IPS-15b (cell line): ENCODE measurements around the gene RHOH.

Experiments
- H3K27me3 ChIP-seq: one replicate; pipeline ENCODE4 v1.6.1; 2013; ENCODE audit warnings: low read length; ENCODE audit not compliant: control insufficient read depth, insufficient read depth
- H3K36me3 ChIP-seq: one replicate; pipeline ENCODE4 v1.6.1; 2013; ENCODE audit warnings: low read length; ENCODE audit not compliant: control insufficient read depth, insufficient read depth
- H3K4me1 ChIP-seq: one replicate; pipeline ENCODE4 v1.6.1; 2013; ENCODE audit warnings: mild to moderate bottlenecking, low read length; ENCODE audit not compliant: control insufficient read depth, insufficient read depth
- H3K4me3 ChIP-seq: one replicate; pipeline ENCODE4 v1.5.1; 2013; ENCODE audit warnings: low read depth, low read length
- H3K9ac ChIP-seq: one replicate; pipeline ENCODE4 v1.6.1; 2013; ENCODE audit warnings: low read depth, mild to moderate bottlenecking, low read length
- H3K9me3 ChIP-seq: one replicate; pipeline ENCODE4 v1.6.1; 2013; ENCODE audit warnings: mild to moderate bottlenecking, low read length; ENCODE audit not compliant: control insufficient read depth, insufficient read depth

Gene RHOH

DNA sequence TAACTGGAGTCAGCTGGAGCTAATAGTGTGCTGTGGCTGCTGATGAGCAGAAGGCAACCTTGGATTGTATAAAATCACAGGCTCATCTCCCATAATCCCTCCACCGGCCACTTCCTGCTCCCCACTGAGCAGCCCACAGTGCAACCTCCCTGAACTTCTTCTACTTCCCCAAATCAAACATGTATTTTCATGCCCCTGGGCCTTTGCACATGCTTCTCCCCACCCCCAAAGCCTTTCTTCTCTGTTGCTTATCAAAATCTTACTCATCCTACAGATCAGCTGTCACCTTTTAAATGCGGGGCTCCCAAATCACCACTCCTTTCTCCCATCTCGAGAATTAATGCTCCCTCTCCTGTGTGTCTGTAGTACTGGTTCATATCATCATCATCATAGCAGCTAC lies 35.8 kb downstream of the RHOH start:
- Histone ChIP-seq H3K9me3 (no peaks in the 10 kb centered on the region), H3K36me3 (no peaks in the 10 kb centered on the region), H3K9ac (no peak overlapping the region), H3K4me1 (no peaks in the 10 kb centered on the region), H3K27me3 (no peaks in the 10 kb centered on the region), H3K4me3 (no peak overlapping the region)

DNA sequence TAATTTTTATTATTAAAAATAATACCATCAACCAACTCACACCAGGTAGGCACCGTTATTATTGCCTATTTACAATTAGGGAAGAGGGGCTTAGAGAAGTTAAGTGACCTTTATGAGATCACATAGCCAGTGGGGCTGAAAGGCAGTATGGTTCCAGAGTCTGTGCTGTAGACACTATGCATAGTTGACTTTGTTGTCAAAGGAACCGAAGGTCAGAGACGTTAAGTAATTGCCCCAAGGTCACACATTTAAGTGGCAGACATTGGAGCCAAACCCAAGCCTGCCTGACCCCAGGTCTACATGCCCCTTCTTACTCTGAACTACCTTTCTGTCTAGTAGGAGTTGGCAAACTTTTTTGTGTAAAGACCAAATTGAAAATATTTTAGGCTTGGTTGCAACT lies 36.4 kb downstream of the RHOH start:
- H3K9ac ChIP-seq: no peak overlapping the region
- H3K36me3 ChIP-seq: no peaks in the 10 kb centered on the region
- no peaks in the 10 kb centered on the region for H3K9me3 ChIP-seq
- H3K4me1 ChIP-seq: no peaks in the 10 kb centered on the region
- H3K27me3 ChIP-seq: no peaks in the 10 kb centered on the region
- H3K4me3 ChIP-seq: no peak overlapping the region

DNA sequence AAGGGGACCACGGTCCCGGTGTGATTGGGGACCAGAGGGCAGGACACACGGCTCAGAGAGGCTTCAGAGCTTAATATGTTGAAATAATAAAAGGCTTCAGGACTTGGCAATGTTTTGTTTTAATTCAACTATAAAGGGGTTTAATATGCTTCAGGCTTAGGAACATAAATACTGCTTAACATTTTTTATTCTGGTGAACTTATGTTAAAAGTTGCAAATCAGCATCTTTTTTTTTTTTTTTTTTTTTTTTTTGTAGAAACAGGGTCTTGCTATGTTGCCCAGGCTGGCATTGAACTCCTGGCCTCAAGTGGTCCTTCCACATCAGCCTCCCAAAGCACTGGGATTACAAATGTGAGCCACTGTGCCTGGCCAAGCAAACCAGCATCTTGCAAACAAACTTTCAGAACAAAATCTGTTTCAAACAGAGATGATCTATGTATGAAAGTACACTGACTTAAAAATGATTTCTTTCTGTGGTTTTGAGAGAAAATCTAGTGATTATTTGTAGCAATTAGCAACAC lies 37.7 kb downstream of the RHOH start:
- H3K27me3 ChIP-seq: no peaks in the 10 kb centered on the region
- H3K36me3 ChIP-seq: no peaks in the 10 kb centered on the region
- H3K4me3 ChIP-seq: no peak overlapping the region
- H3K4me1 ChIP-seq: no peaks in the 10 kb centered on the region
- no peak overlapping the region for H3K9ac ChIP-seq
- no peaks in the 10 kb centered on the region for H3K9me3 ChIP-seq

DNA sequence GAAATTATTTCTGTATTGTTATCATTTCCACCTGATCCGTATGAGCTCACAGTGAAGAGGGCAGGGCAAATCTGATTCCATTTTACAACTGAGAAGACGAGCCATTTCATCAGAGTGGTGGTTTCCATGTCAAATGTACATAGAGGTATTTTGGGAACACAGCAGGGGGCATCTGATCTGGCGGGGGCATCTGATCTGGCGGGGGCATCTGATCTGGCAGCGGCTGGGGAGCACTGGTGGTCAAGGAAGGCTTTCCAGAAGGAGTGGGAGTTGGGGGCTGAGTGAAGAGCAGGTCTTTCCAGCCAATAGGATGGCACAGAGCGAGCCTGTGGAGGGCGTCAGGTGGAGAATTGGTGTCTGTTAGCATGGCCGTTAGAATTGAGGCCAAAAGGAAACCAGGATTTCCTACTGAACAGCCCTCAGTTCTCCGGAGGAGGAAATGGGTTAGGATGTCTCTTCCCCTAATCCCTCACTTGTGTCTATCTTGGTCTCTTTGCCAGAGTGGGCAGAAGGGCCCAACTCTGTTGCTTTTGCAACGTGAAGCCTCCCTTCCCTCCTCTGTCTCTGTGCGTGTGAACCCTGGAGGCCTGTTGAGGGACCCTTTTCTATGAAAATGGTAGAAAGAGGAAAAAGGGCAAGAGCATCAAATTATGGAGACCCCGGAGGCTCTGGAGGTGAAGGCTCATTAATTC lies 41.3 kb downstream of the RHOH start:
- Histone ChIP-seq H3K9me3 (no peaks in the 10 kb centered on the region), H3K36me3 (no peaks in the 10 kb centered on the region), H3K4me3 (no peak overlapping the region), H3K4me1 (no peaks in the 10 kb centered on the region), H3K9ac (no peak overlapping the region), H3K27me3 (no peaks in the 10 kb centered on the region)

DNA sequence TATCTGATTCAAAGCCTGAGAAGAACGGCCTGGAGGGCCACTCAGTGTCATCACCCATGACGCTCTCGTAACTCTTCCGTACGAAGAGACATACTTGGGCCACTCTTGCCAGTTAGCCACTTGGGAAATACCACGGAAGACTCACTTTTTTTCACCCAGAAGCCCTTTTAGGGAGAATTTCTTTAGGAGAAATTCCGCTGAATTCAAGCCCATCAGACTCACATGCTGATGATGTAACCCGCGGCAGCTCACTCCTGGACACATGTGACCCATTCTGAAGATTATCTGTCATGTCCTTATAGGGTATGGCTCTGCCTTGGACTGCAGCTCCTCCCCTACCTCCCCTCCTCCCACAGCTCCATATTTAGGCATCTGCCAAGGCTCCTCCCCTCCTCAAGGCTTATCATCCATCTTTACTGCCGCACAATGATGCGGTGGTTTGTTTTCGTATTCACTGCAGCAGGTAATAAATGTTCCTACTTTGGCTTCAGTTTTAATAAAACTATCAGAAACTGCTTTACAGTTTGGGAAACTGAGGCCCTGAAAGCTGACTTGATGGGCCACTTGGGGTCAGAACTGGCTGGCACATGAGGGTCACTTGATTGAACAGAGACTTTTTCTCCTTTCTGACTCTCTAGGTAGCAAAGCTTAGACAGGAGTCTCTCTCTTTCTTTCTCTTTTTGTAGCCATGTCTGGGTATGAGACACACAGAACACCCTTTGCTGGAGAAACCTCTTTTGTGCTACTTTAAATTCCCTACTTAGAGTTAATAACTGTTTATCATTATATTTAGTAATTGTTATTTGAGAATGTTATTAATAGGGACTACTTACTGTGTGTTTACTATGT lies 42.1 kb downstream of the RHOH start:
- H3K9ac ChIP-seq: no peak overlapping the region
- no peaks in the 10 kb centered on the region for H3K36me3 ChIP-seq
- H3K4me3 ChIP-seq: no peak overlapping the region
- H3K27me3 ChIP-seq: no peaks in the 10 kb centered on the region
- H3K4me1 ChIP-seq: no peaks in the 10 kb centered on the region
- H3K9me3 ChIP-seq: no peaks in the 10 kb centered on the region

DNA sequence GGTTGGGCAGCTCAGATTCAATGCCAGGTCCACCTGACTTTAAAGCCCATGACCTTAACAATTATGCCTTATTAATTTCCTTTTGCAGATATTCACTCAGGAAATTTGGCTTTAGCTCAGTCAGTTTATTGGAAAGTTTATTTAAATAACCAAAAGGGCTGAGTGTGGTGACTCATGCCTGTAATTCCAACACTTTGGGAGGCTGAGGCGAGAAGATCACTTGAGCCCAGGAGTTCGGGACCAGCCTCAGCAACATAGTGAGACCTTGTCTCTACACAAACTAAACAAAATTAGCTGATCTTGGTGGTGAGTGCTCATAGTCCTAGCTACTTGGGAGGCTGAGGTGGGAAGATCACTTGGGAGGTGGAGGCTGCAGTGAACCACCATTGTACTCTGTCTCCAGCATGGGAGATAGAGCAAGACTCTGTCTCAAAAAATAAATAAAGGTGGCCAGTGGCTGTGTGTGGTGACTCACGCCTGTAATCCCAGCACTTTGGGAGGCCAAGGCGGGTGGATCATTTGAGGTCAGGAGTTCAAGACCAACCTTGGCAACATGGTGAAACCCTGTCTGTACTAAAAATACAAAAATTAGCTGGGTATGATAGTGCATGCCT lies 43.3 kb downstream of the RHOH start:
- Histone ChIP-seq H3K4me1 (no peaks in the 10 kb centered on the region), H3K4me3 (no peak overlapping the region), H3K27me3 (no peaks in the 10 kb centered on the region), H3K36me3 (no peaks in the 10 kb centered on the region), H3K9me3 (no peaks in the 10 kb centered on the region), H3K9ac (no peak overlapping the region)

DNA sequence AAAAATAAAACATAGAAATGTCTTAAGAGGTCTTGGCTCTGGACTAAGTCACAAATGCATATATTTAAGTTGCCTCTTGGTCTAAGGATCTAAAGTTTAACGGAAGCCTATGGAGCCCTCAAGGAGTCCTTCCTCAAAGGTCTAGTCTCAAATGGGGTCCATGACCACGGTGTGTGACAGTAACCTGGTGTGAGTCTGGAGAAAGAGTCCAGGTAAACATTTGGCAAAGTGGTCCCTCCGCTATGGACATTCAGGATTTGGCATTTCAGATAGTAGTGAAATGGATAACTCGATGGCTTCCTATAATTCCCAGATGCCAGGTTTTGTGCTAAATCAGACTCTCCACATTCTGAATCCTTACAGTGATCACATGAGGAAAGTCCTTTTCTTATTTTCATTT lies 44.2 kb downstream of the RHOH start:
- Histone ChIP-seq H3K4me1 (no peaks in the 10 kb centered on the region), H3K27me3 (no peaks in the 10 kb centered on the region), H3K36me3 (no peaks in the 10 kb centered on the region), H3K4me3 (no peak overlapping the region), H3K9ac (no peak overlapping the region), H3K9me3 (no peaks in the 10 kb centered on the region)

DNA sequence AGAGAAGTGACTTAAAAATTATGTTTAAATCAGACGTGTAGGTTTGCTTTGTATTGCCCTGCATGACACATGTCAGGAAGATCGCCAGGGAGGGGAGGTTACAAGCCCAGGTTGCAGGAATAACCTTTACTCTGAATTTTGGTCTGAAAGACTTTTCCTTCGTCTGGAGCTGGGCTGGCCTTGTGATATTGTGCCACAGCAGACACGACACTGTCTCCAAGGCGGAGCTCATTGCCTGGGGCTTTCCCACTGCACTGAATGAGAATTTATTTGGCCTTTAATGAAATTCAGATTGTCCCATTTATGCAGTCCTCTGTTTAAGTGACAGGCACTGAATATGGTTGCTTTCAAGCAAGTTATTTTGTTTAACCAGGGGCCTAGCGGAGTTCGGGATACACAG lies 45.1 kb downstream of the RHOH start:
- no peaks in the 10 kb centered on the region for H3K4me1 ChIP-seq
- no peaks in the 10 kb centered on the region for H3K27me3 ChIP-seq
- no peak overlapping the region for H3K9ac ChIP-seq
- no peaks in the 10 kb centered on the region for H3K9me3 ChIP-seq
- no peaks in the 10 kb centered on the region for H3K36me3 ChIP-seq
- no peak overlapping the region for H3K4me3 ChIP-seq

DNA sequence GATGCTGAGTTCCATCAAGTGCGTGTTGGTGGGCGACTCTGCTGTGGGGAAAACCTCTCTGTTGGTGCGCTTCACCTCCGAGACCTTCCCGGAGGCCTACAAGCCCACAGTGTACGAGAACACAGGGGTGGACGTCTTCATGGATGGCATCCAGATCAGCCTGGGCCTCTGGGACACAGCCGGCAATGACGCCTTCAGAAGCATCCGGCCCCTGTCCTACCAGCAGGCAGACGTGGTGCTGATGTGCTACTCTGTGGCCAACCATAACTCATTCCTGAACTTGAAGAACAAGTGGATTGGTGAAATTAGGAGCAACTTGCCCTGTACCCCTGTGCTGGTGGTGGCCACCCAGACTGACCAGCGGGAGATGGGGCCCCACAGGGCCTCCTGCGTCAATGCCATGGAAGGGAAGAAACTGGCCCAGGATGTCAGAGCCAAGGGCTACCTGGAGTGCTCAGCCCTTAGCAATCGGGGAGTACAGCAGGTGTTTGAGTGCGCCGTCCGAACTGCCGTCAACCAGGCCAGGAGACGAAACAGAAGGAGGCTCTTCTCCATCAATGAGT lies 46.6 kb downstream of the RHOH start:
- no peaks in the 10 kb centered on the region for H3K36me3 ChIP-seq

DNA sequence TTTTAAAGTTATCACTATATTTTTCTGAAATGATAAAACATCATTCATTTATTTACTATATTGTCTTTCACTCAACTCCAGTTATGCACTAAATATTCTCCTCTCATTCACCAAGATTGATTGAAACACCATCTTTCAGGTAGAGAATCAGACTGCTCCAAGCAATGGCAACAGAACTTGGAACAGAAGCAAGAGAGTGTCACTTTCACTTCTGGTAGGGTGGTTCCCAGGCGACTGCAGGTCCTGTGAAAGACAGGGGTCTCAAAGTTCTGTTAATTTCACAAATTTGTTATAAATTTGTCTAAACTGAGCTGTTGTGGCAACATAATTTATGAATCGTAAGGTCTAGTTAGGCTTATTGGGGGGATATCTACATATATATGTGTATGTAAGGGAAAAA lies 47.8 kb downstream of the RHOH start:
- Histone ChIP-seq H3K4me3 (no peak overlapping the region), H3K4me1 (no peaks in the 10 kb centered on the region), H3K9me3 (no peaks in the 10 kb centered on the region), H3K27me3 (no peaks in the 10 kb centered on the region), H3K9ac (no peak overlapping the region), H3K36me3 (no peaks in the 10 kb centered on the region)

More for the DNA sequence above, 46.6 kb downstream of the RHOH start:
- Histone ChIP-seq H3K9me3 (no peaks in the 10 kb centered on the region), H3K27me3 (no peaks in the 10 kb centered on the region), H3K4me1 (no peaks in the 10 kb centered on the region), H3K4me3 (no peak overlapping the region), H3K9ac (no peak overlapping the region)

DNA sequence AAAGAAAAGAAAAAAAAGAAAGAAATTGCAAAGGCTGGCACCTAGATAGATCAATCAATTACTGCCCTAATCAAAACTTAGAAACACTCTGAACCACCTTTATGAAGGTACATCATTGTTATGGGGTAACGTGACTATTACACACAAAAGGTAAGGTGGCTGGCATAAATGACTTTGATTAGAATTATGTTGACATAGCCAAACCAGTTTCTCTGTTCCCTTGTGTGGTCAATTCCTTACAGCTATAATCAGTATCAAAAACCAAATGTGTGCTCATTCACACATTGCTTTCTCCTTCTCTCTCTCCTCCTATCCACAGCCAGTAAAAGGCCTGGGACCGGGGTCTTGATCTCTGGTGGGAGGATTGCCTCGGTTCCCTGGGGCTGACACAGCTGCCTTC lies 48.7 kb downstream of the RHOH start:
- H3K36me3 ChIP-seq: no peaks in the 10 kb centered on the region
- H3K4me3 ChIP-seq: no peak overlapping the region
- H3K9ac ChIP-seq: no peak overlapping the region

More for the DNA sequence above, 48.7 kb downstream of the RHOH start:
- Histone ChIP-seq H3K4me1 (no peaks in the 10 kb centered on the region), H3K9me3 (no peaks in the 10 kb centered on the region), H3K27me3 (no peaks in the 10 kb centered on the region)
